Upper lobe of left lung (tissue), 6 donors: ENCODE results near the gene FAM181B. TPM values are rescaled to one million over a fixed set of nuclear protein-coding genes. Genes with fewer than 3 reads are reported as not detected.

Source experiments
- ATAC-seq, 2 donors: fragments of 200-7000 bp; cut with Tn5 transposase; one replicate each; pipeline ENCODE4 v1.9.1; 2022; ENCODE audit warnings: mild to moderate bottlenecking in 2 of 2, moderate library complexity in 2 of 2; ENCODE audit not compliant: low FRiP score in 2 of 2
- DNase-seq, 2 donors: peaks; one replicate each; pipeline ENCODE4 v3.0.0-alpha.2; 2019 to 2020
- H3K27ac ChIP-seq, 4 donors: fragments of 200-600 bp; sonication (generic); one replicate each; pipeline ENCODE4 v1.5.1; 2016 to 2019
- H3K27me3 ChIP-seq, 4 donors: fragments of 200-600 bp; sonication (generic); one replicate each; pipeline ENCODE4 v1.5.1; 2017 to 2019
- H3K36me3 ChIP-seq, 4 donors: fragments of 200-600 bp; sonication (generic); one replicate each; pipeline ENCODE4 v1.5.1; 2016 to 2019
- H3K4me1 ChIP-seq, 4 donors: fragments of 200-600 bp; sonication (generic); one replicate each; pipeline ENCODE4 v1.5.1; 2018 to 2019
- H3K4me3 ChIP-seq, 4 donors: fragments of 200-600 bp; sonication (generic); one replicate each; pipeline ENCODE4 v1.5.1; 2017 to 2019; ENCODE audit warnings: mild to moderate bottlenecking in 2 of 4, moderate library complexity in 1 of 4
- H3K9me3 ChIP-seq, 4 donors: fragments of 200-600 bp; sonication (generic); one replicate each; pipeline ENCODE4 v1.5.1; 2018 to 2019
- EP300 ChIP-seq, 4 donors: sonication (generic); formaldehyde crosslinking; IDR thresholded peaks; one replicate each; pipeline ENCODE4 v1.5.1; 2017; ENCODE audit warnings: antibody characterized with exemption in 4 of 4, control low read depth in 2 of 4
- POLR2A ChIP-seq, 4 donors: fragments of 450-650 bp; IDR thresholded peaks; one replicate each; pipeline ENCODE4 v1.5.1; 2016 to 2017; ENCODE audit warnings: antibody characterized with exemption in 4 of 4, mild to moderate bottlenecking in 2 of 4
- POLR2AphosphoS5 ChIP-seq, 2 donors: sonication (generic); formaldehyde crosslinking; IDR thresholded peaks; one replicate each; pipeline ENCODE4 v1.5.1; 2017; ENCODE audit warnings: antibody characterized with exemption in 2 of 2
- WGBS, 2 donors: methylation state at CpG; one replicate each; pipeline ENCODE4 v1.1.5; 2017 to 2018; 5-methylcytosine and 5-hydroxymethylcytosine counted together
- total RNA-seq, 6 donors: library from RNA; depleted of rRNA in 4 of 6; stranded (reverse); fragments of >200 nt in 4 of 6; gene quantifications; one replicate each; pipeline versions ENCODE4 v1.1.0 to v1.2.1, GENCODE V29; 2016 to 2021
- TF ChIP-seq, protein P1 (sequence below), 6 experiments: fragments of 450-650 bp in 4 of 6; fragments of 200-600 bp in 2 of 6; sonication (generic) in 2 of 6; IDR thresholded peaks; one replicate each; pipeline ENCODE4 v1.5.1; 2016 to 2019; ENCODE audit warnings: antibody characterized with exemption in 6 of 6
- donor health status: DM: no; HTN: no; CAD: no; lungs with moderate emphysema.
- donor health status: DM: no; HTN: yes; CAD: no; lungs with severe emphysema.

Gene FAM181B
- total RNA-seq, 6 donors from 2014 or later = 0.13 TPM; not detected in 5

DNA sequence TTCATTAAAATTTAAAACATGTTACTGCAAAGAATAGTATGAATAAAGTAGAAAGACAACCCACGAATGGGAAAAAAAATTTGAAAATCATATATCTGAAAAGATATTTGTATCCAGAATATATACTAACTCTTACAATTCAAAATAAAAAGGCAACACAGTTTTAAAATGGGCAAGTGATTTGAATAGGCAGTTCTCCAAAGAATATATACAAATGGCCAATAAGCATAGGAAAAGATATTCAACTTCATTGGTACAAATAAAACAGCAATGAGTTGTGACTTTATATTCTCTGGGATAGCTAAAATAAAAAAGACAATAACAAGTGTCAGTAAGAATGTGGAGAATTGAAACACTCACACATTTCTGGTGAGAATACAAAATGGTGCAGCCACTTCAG lies 41.6 kb upstream of the FAM181B start:
- Histone ChIP-seq H3K36me3 (no peaks in the 10 kb centered on the region), H3K9me3 (peaks cover 0 to 4% (median 0%) of the 10 kb centered on the region in 4 donors), H3K4me1 (no peaks in the 10 kb centered on the region), H3K4me3 (no peak overlapping the region), H3K27me3 (no peaks in the 10 kb centered on the region), H3K27ac (no peak overlapping the region)
- ATAC-seq (no peak), DNase-seq (no peak)
- TF ChIP-seq EP300 (IDR thresholded peaks at IDR 0.05) (no peak), POLR2AphosphoS5 (IDR thresholded peaks at IDR 0.05) (no peak), POLR2A (IDR thresholded peaks at IDR 0.05) (no peak)
- TF ChIP-seq, protein P1, sequence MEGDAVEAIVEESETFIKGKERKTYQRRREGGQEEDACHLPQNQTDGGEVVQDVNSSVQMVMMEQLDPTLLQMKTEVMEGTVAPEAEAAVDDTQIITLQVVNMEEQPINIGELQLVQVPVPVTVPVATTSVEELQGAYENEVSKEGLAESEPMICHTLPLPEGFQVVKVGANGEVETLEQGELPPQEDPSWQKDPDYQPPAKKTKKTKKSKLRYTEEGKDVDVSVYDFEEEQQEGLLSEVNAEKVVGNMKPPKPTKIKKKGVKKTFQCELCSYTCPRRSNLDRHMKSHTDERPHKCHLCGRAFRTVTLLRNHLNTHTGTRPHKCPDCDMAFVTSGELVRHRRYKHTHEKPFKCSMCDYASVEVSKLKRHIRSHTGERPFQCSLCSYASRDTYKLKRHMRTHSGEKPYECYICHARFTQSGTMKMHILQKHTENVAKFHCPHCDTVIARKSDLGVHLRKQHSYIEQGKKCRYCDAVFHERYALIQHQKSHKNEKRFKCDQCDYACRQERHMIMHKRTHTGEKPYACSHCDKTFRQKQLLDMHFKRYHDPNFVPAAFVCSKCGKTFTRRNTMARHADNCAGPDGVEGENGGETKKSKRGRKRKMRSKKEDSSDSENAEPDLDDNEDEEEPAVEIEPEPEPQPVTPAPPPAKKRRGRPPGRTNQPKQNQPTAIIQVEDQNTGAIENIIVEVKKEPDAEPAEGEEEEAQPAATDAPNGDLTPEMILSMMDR (IDR thresholded peaks at IDR 0.05) = no peak
- WGBS, 2 donors = 71 to 77% methylated on average over 1 of the region's 1 CpG

DNA sequence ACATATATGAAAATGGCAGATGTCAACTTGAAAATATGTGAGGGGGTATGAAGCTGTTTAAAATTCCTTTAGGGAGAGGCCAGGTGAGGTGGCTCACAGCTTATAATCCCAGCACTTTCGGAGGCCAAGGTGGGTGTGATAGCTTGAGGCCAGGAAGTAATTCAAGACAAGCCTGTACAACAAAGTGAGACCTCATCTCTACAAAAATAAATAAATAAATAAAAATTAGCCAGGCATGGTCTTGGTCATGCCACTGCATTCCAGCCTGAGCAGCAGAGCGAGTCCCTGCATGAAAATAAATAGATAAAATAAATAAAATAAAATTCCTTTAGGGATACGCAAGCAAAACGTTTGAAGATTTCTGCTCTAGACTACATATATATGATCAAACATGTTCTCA lies 38.1 kb upstream of the FAM181B start:
- TF ChIP-seq EP300 (IDR thresholded peaks at IDR 0.05) (no peak), POLR2AphosphoS5 (IDR thresholded peaks at IDR 0.05) (no peak), POLR2A (IDR thresholded peaks at IDR 0.05) (no peak)
- TF ChIP-seq, protein P1 (IDR thresholded peaks at IDR 0.05) = no peak
- Histone ChIP-seq H3K9me3 (peaks cover 0 to 4% (median 0%) of the 10 kb centered on the region in 4 donors), H3K4me1 (no peaks in the 10 kb centered on the region), H3K27me3 (no peaks in the 10 kb centered on the region), H3K27ac (no peak overlapping the region), H3K36me3 (no peaks in the 10 kb centered on the region), H3K4me3 (no peak overlapping the region)
- DNase-seq = no peak
- 78 to 84% methylated on average over 4 of the region's 4 CpGs for WGBS, 2 donors
- ATAC-seq = no peak

DNA sequence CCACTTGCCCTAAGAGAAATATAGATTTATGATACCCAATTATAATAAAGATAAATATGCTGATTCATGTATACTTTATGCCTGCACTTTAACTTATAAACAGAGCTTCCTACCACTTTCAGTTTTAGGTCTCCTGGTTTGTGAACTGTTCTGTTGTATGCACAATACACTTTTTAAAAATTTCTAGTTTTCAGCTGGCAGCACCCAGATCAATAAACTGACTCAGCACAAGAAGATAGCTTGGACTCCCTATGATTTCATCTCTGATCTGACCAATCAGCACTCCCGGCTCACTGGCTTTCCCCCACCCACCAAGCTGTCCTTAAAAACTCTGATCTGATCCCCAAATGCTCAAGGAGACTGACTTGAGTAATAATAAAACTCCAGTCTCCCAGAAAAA lies 33.5 kb upstream of the FAM181B start:
- 75 to 88% methylated on average over 1 of the region's 1 CpG for WGBS, 2 donors

DNA sequence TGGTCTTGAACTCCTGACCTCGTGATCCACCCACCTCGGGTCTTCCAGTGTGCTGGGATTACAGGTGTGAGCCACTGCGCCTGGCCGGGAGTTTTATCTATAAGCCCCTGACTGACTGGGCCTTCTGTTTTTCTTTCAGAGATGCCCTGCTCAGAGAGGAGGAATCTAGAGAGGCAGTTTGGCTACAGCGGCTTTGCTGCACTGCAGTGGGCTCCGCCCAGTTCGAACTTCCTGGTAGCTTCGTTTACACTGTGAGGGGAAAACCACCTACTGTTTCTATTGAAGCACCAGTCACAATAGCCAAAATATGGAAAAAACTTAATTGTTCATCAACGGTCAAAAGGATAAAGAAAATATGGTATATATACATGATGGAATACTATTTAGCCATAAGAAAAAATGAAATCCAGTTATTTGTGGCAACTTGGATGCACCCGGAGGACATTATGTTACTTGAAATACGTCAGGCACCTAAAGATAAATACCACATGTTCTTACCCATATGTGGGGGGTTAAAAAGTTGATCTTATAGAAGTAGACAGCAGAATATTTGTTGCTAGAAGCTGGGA lies 31.9 kb upstream of the FAM181B start:
- Histone ChIP-seq H3K27ac (no peak overlapping the region), H3K9me3 (no peaks in the 10 kb centered on the region), H3K27me3 (no peaks in the 10 kb centered on the region), H3K4me1 (no peaks in the 10 kb centered on the region), H3K36me3 (no peaks in the 10 kb centered on the region), H3K4me3 (no peak overlapping the region)
- TF ChIP-seq POLR2A (IDR thresholded peaks at IDR 0.05) (no peak), POLR2AphosphoS5 (IDR thresholded peaks at IDR 0.05) (no peak), EP300 (IDR thresholded peaks at IDR 0.05) (no peak)
- TF ChIP-seq, protein P1 (IDR thresholded peaks at IDR 0.05) = no peak
- DNase-seq (peak in 1 of 2 donors; percentile 8), ATAC-seq (no peak)
- WGBS, 2 donors = 63 to 66% methylated on average over 11 of the region's 11 CpGs

More for the DNA sequence above, 33.5 kb upstream of the FAM181B start:
- Histone ChIP-seq H3K4me3 (no peak overlapping the region), H3K9me3 (no peaks in the 10 kb centered on the region), H3K27ac (no peak overlapping the region), H3K36me3 (no peaks in the 10 kb centered on the region), H3K4me1 (no peaks in the 10 kb centered on the region), H3K27me3 (no peaks in the 10 kb centered on the region)
- DNase-seq (no peak), ATAC-seq (no peak)
- no peak for TF ChIP-seq EP300 (IDR thresholded peaks at IDR 0.05)
- TF ChIP-seq POLR2AphosphoS5 (IDR thresholded peaks at IDR 0.05) = no peak
- TF ChIP-seq, protein P1 (IDR thresholded peaks at IDR 0.05) = no peak
- TF ChIP-seq POLR2A (IDR thresholded peaks at IDR 0.05) = no peak

DNA sequence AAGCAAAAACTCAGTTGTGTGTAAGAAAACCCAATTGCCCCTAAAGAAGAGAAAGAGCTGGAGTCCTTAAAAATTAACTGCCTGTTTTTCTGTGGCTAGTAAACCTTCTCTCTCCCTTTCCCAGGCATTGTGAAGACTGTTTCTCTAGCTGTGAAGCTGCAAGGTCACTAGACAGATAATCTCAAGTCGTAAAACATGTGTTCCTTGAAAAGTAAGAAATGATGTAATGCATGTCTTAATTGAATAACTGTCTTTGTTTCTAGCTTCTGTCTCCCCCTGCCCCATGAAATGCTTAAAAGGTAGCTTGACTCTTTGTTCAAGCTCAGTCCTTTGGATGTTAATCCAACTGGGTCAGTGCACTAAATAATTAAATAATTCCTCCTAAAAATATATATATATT lies 29.5 kb upstream of the FAM181B start:
- no peak overlapping the region for H3K4me3 ChIP-seq
- H3K27ac ChIP-seq = no peak overlapping the region
- DNase-seq = no peak
- H3K4me1 ChIP-seq = no peaks in the 10 kb centered on the region
- H3K36me3 ChIP-seq = no peaks in the 10 kb centered on the region
- H3K27me3 ChIP-seq = no peaks in the 10 kb centered on the region
- WGBS, 2 donors = 65 to 84% methylated on average over 1 of the region's 1 CpG
- ATAC-seq = no peak
- TF ChIP-seq, protein P1 (IDR thresholded peaks at IDR 0.05) = no peak
- no peak for TF ChIP-seq POLR2AphosphoS5 (IDR thresholded peaks at IDR 0.05)
- TF ChIP-seq EP300 (IDR thresholded peaks at IDR 0.05) = no peak
- TF ChIP-seq POLR2A (IDR thresholded peaks at IDR 0.05) = no peak
- no peaks in the 10 kb centered on the region for H3K9me3 ChIP-seq
